Body of pancreas (tissue), 4 donors: Measurements from ENCODE around the gene CYFIP1.

Source experiments
- CTCF ChIP-seq, 7 experiments: fragments of 450-650 bp in 4 of 7; fragments of 200-600 bp in 3 of 7; sonication (generic) in 3 of 7; IDR thresholded peaks; one replicate each; pipeline ENCODE4 v1.5.1; 2016 to 2019; ENCODE audit warnings: antibody characterized with exemption in 7 of 7
- POLR2A ChIP-seq, 3 donors: fragments of 450-650 bp; IDR thresholded peaks; one replicate each; pipeline ENCODE4 v1.6.1; 2016; ENCODE audit warnings: antibody characterized with exemption in 3 of 3, mild to moderate bottlenecking in 2 of 3

DNA sequence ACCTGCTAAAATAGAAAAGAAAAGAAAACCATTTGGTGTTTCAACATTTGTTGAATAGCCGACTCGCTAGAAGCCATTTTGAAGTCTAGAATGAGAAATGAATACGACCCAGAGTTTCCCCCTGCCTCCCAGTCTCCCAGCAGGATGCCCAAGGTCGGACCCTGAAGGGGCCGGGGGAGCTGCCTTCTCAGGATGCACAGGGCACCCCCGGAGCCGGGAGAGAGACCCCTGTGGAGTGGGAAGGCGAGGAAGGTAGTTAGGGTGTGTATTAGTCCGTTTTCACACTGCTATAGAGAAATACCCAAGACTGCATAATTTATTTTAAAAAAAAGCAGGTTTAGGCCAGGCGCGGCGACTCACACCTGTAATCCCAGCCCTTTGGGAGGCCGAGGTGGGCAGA lies 97.0 kb downstream of the CYFIP1 start:
- TF ChIP-seq CTCF (IDR thresholded peaks at IDR 0.05) (no peak), POLR2A (IDR thresholded peaks at IDR 0.05) (no peak)
